ENCODE data around the gene TMEM47. TPM values are rescaled to one million over a fixed set of nuclear protein-coding genes. Genes with fewer than 3 reads are reported as not detected.

TMEM47 gene
- 0.07 to 0.16 TPM (median 0.10 TPM) in 3 replicates for polyA plus RNA-seq
- polyA plus RNA-seq (2011; ENCODE audit: low read depth): 0.09 TPM
- 0.08 and 0.11 TPM in 2 replicates for polyA plus RNA-seq (2011; cell fraction: cytosol; rRNA removed)
- 0.13 and 0.17 TPM in 2 replicates for polyA plus RNA-seq (2011; cell fraction: nucleus; rRNA removed)
- 0.06 and 0.07 TPM in 2 replicates for polyA plus RNA-seq (2012; ENCODE audit: low replicate concordance)
- 0.10 to 0.19 TPM in 2 of 3 replicates, not detected in the other for polyA minus RNA-seq
- not detected for polyA minus RNA-seq (2011; cell fraction: cytosol; rRNA and poly(A)+ RNA removed)
- polyA minus RNA-seq (2011; cell fraction: nucleus; rRNA and poly(A)+ RNA removed): 0.11 and 0.23 TPM in 2 replicates

- H3K27me3 ChIP-seq (ENCODE audit: control insufficient read depth, extremely low read depth, insufficient read depth, low read length): peaks cover 16% of the 10 kb centered on the region
- H3K4me2 ChIP-seq (ENCODE audit: control insufficient read depth, extremely low read depth, insufficient read depth, low read depth, low read length): peak within 1 kb of the TSS; percentile 66
These were observed at the start of gene TMEM47 for GRCh38 chrX:34656842-34657725. Gene TMEM47, minus strand, starts transcription at chrX:34657285. Its CDS starts 256 bp downstream, at chrX:34657029.

GRCh38 chrX:34687095-34687494, 30.0 kb upstream of the TMEM47 start:
- H2AFZ ChIP-seq (ENCODE audit: control insufficient read depth, low read length): no peak overlapping the region
- H3K9ac ChIP-seq (ENCODE audit: control insufficient read depth, extremely low read depth, insufficient read depth, low read length): no peak overlapping the region
- no peak for FAIRE-seq
- H3K27ac ChIP-seq (ENCODE audit: control insufficient read depth, insufficient read depth, low read length): no peak overlapping the region
- H3K9me3 ChIP-seq (ENCODE audit: control insufficient read depth, low read depth, low read length): no peaks in the 10 kb centered on the region
- no peak overlapping the region for H3K4me2 ChIP-seq (ENCODE audit: control insufficient read depth, extremely low read depth, insufficient read depth, low read depth, low read length)
- TF ChIP-seq EZH2 (IDR thresholded peaks at IDR 0.05; ENCODE audit: low read length): no peak
- TF ChIP-seq CTCF (optimal IDR thresholded peaks at IDR 0.05 in 1 of 3, IDR thresholded peaks at IDR 0.05 in 1 of 3, conservative IDR thresholded peaks at IDR 0.05 in 1 of 3; ENCODE audit: extremely low read depth in 1 of 3, insufficient read depth in 2 of 3, low read length in 3 of 3): no peak
- no peak for DNase-seq (ENCODE audit: low read depth, low spot score)
- no peaks in the 10 kb centered on the region for H4K20me1 ChIP-seq (ENCODE audit: control insufficient read depth, extremely low read depth, insufficient read depth, low read length)
- no peaks in the 10 kb centered on the region for H3K79me2 ChIP-seq (ENCODE audit: control insufficient read depth, insufficient read depth, low read length)
- no peaks in the 10 kb centered on the region for H3K27me3 ChIP-seq (ENCODE audit: control insufficient read depth, extremely low read depth, insufficient read depth, low read length)
- no peaks in the 10 kb centered on the region for H3K9me1 ChIP-seq (ENCODE audit: control insufficient read depth, extremely low read depth, insufficient read depth, low read length)
- no peak overlapping the region for H3K4me3 ChIP-seq (ENCODE audit: control insufficient read depth in 2 of 3, extremely low read depth in 1 of 3, insufficient read depth in 2 of 3, low read depth in 1 of 3, low read length in 3 of 3)
- no peaks in the 10 kb centered on the region for H3K36me3 ChIP-seq (ENCODE audit: control insufficient read depth in 2 of 2, extremely low read depth in 1 of 2, insufficient read depth in 2 of 2, low read length in 2 of 2)
- H3K4me1 ChIP-seq (ENCODE audit: control insufficient read depth, extremely low read depth, insufficient read depth, low read length): no peaks in the 10 kb centered on the region
- dilution Hi-C loops (cut with MboI; ENCODE audit: extremely low pct_ligation_motif_present, low sequenced_read_pairs): no loop called here

More at GRCh38 chrX:34656842-34657725, at the start of gene TMEM47:
- DNase-seq (ENCODE audit: low read depth, low spot score) (no peak), FAIRE-seq (no peak)
- TF ChIP-seq CTCF (optimal IDR thresholded peaks at IDR 0.05 in 1 of 3, IDR thresholded peaks at IDR 0.05 in 1 of 3, conservative IDR thresholded peaks at IDR 0.05 in 1 of 3; ENCODE audit: extremely low read depth in 1 of 3, insufficient read depth in 2 of 3, low read length in 3 of 3): no peak
- no peak for TF ChIP-seq EZH2 (IDR thresholded peaks at IDR 0.05; ENCODE audit: low read length)
- H3K4me1 ChIP-seq (ENCODE audit: control insufficient read depth, extremely low read depth, insufficient read depth, low read length): no peaks in the 10 kb centered on the region
- no peaks in the 10 kb centered on the region for H4K20me1 ChIP-seq (ENCODE audit: control insufficient read depth, extremely low read depth, insufficient read depth, low read length)
- no peak within 1 kb of the TSS for H3K27ac ChIP-seq (ENCODE audit: control insufficient read depth, insufficient read depth, low read length)
- no peaks in the 10 kb centered on the region for H3K9me3 ChIP-seq (ENCODE audit: control insufficient read depth, low read depth, low read length)
- H3K36me3 ChIP-seq (ENCODE audit: control insufficient read depth in 2 of 2, extremely low read depth in 1 of 2, insufficient read depth in 2 of 2, low read length in 2 of 2): no peaks in the 10 kb centered on the region
- H2AFZ ChIP-seq (ENCODE audit: control insufficient read depth, low read length): peak within 1 kb of the TSS; percentile 13
- no peak within 1 kb of the TSS for H3K9ac ChIP-seq (ENCODE audit: control insufficient read depth, extremely low read depth, insufficient read depth, low read length)
- no peaks in the 10 kb centered on the region for H3K9me1 ChIP-seq (ENCODE audit: control insufficient read depth, extremely low read depth, insufficient read depth, low read length)
- H3K79me2 ChIP-seq (ENCODE audit: control insufficient read depth, insufficient read depth, low read length): no peaks in the 10 kb centered on the region
- dilution Hi-C loops (cut with MboI; ENCODE audit: extremely low pct_ligation_motif_present, low sequenced_read_pairs): no loop called here
- peak within 1 kb of the TSS; percentile 23 to 38 (median 33) for H3K4me3 ChIP-seq (ENCODE audit: control insufficient read depth in 2 of 3, extremely low read depth in 1 of 3, insufficient read depth in 2 of 3, low read depth in 1 of 3, low read length in 3 of 3)

Measured in keratinocyte (primary cell).